Small intestine (tissue), 7 donors: ENCODE results near the gene CREB3L2. TPM values are rescaled to one million over a fixed set of nuclear protein-coding genes. Genes with fewer than 3 reads are reported as not detected.
A peak's percentile ranks its signal among the peaks of the same experiment; 100 is the strongest.

Experiments
- DNase-seq, 2 donors: peaks; one replicate each; pipeline versions ENCODE4 v3.0.0 to v3.0.0-alpha.2; 2013
- FAIRE-seq: peaks from 2 replicates; lab custom pipeline; 2012; peaks lifted over from hg19 to GRCh38; lab: Jason Lieb, UNC
- H3K27ac ChIP-seq, 3 donors: one replicate each; pipeline ENCODE4 v1.5.1; 2013; ENCODE audit warnings: low read length in 2 of 3, mild to moderate bottlenecking in 2 of 3, control low read depth in 1 of 3, inconsistent platforms in 1 of 3, low read depth in 1 of 3, moderate library complexity in 1 of 3
- H3K27me3 ChIP-seq, 3 donors: one replicate each; pipeline ENCODE4 v1.6.1; 2013; ENCODE audit warnings: low read length in 3 of 3, inconsistent platforms in 1 of 3; ENCODE audit not compliant: control insufficient read depth in 3 of 3, insufficient read depth in 3 of 3
- H3K36me3 ChIP-seq, 3 donors: one replicate each; pipeline ENCODE4 v1.6.1; 2013; ENCODE audit warnings: low read length in 3 of 3, inconsistent platforms in 1 of 3, low read depth in 1 of 3, mild to moderate bottlenecking in 1 of 3, moderate library complexity in 1 of 3; ENCODE audit not compliant: control insufficient read depth in 3 of 3, insufficient read depth in 2 of 3
- H3K4me1 ChIP-seq, 3 donors: one replicate each; pipeline ENCODE4 v1.6.1; 2013; ENCODE audit warnings: low read length in 2 of 3, inconsistent platforms in 1 of 3, low read depth in 1 of 3, mild to moderate bottlenecking in 1 of 3, moderate library complexity in 1 of 3; ENCODE audit not compliant: control insufficient read depth in 3 of 3, insufficient read depth in 2 of 3
- H3K4me3 ChIP-seq, 3 donors: one replicate each; pipeline ENCODE4 v1.5.1; 2013; ENCODE audit warnings: low read length in 3 of 3, control low read depth in 1 of 3, inconsistent platforms in 1 of 3, low read depth in 1 of 3, mild to moderate bottlenecking in 1 of 3, moderate library complexity in 1 of 3
- H3K9me3 ChIP-seq, 2 donors: one replicate each; pipeline ENCODE4 v1.6.1; 2013; ENCODE audit warnings: low read depth in 1 of 2, low read length in 1 of 2; ENCODE audit not compliant: control insufficient read depth in 2 of 2, insufficient read depth in 1 of 2
- WGBS, 3 donors: extraction: QIAGEN DNeasy Blood & Tissue Kit; methylation state at CpG; one replicate each; pipeline ENCODE4 v1.1.7; 2013; 5-methylcytosine and 5-hydroxymethylcytosine counted together
- polyA plus RNA-seq, 4 donors: library from polyadenylated mRNA; stranded (reverse) in 3 of 4; unstranded in 1 of 4; fragments of 200-250 nt in 3 of 4; fragments of 120-200 nt in 1 of 4; gene quantifications; one replicate each; pipeline versions ENCODE4 v1.2.1 to v1.2.3, GENCODE V29; 2013
- donor health status: healthy with polysubstance abuse.
- donor health status: control.
- donor health status: control.
- donor health status: Bipolar disorder and iron deficiency.
- donor health status: healthy.

The CREB3L2 gene
- polyA plus RNA-seq, 4 donors, result 8.9 to 52.5 (median 11.3) TPM

- H3K27me3 ChIP-seq, result no peaks in the 10 kb centered on the region
- FAIRE-seq (no peak), DNase-seq (no peak)
- H3K4me1 ChIP-seq, result no peaks in the 10 kb centered on the region
- H3K4me3 ChIP-seq, result no peak overlapping the region
- WGBS, 3 donors, result 67 to 82% (median 75%) methylated on average over 8 of the region's 8 CpGs
- H3K27ac ChIP-seq, result no peak overlapping the region
- peaks cover 0 to 9% of the 10 kb centered on the region in 2 donors for H3K9me3 ChIP-seq
- H3K36me3 ChIP-seq, result peaks cover 13 to 48% (median 20%) of the 10 kb centered on the region in 3 donors
Measured at GRCh38 chr7:137895301-137896221, 106.3 kb downstream of the CREB3L2 start.

- Histone ChIP-seq H3K4me1 (no peaks in the 10 kb centered on the region), H3K4me3 (no peak overlapping the region), H3K27me3 (no peaks in the 10 kb centered on the region), H3K36me3 (peaks cover 11 to 48% (median 16%) of the 10 kb centered on the region in 3 donors), H3K9me3 (peaks cover 0 to 9% of the 10 kb centered on the region in 2 donors), H3K27ac (no peak overlapping the region)
- FAIRE-seq (no peak), DNase-seq (no peak)
Measured at GRCh38 chr7:137893143-137893742, 108.6 kb downstream of the CREB3L2 start.

- Histone ChIP-seq H3K4me3 (no peak overlapping the region), H3K36me3 (peaks cover 8 to 50% (median 16%) of the 10 kb centered on the region in 3 donors), H3K27me3 (no peaks in the 10 kb centered on the region), H3K9me3 (peaks cover 0 to 9% of the 10 kb centered on the region in 2 donors), H3K27ac (no peak overlapping the region), H3K4me1 (no peaks in the 10 kb centered on the region)
- 83 to 96% (median 87%) methylated on average over 4 of the region's 4 CpGs for WGBS, 3 donors
- FAIRE-seq (no peak), DNase-seq (no peak)
Measured at GRCh38 chr7:137891016-137891655, 110.8 kb downstream of the CREB3L2 start.

- Histone ChIP-seq H3K27ac (no peak overlapping the region), H3K4me1 (no peaks in the 10 kb centered on the region), H3K27me3 (no peaks in the 10 kb centered on the region), H3K9me3 (peaks cover 0 to 9% of the 10 kb centered on the region in 2 donors), H3K4me3 (no peak overlapping the region), H3K36me3 (peaks cover 3 to 46% (median 12%) of the 10 kb centered on the region in 3 donors)
- WGBS, 3 donors, result 44 to 90% (median 84%) methylated on average over 3 of the region's 3 CpGs
- FAIRE-seq, result no peak
- no peak for DNase-seq
Measured at GRCh38 chr7:137890449-137890921, 111.4 kb downstream of the CREB3L2 start.

- Histone ChIP-seq H3K4me1 (no peaks in the 10 kb centered on the region), H3K4me3 (no peak overlapping the region), H3K9me3 (no peaks in the 10 kb centered on the region), H3K36me3 (peaks cover under 1 to 49% (median 18%) of the 10 kb centered on the region in 3 donors), H3K27ac (no peak overlapping the region), H3K27me3 (no peaks in the 10 kb centered on the region)
- no peak for DNase-seq
- 78 to 97% (median 85%) methylated on average over 2 of the region's 2 CpGs for WGBS, 3 donors
- FAIRE-seq, result no peak
Measured at GRCh38 chr7:137888241-137888640, 113.6 kb downstream of the CREB3L2 start.

- no peaks in the 10 kb centered on the region for H3K4me1 ChIP-seq
- H3K27ac ChIP-seq, result peak overlapping the region in 1 of 3 donors; percentile 22
- no peak for DNase-seq
- no peak overlapping the region for H3K4me3 ChIP-seq
- H3K27me3 ChIP-seq, result no peaks in the 10 kb centered on the region
- H3K36me3 ChIP-seq, result peaks cover 0 to 54% (median 29%) of the 10 kb centered on the region in 3 donors
- FAIRE-seq, result no peak
- H3K9me3 ChIP-seq, result peaks cover 0 to 14% of the 10 kb centered on the region in 2 donors
- 70 to 87% (median 85%) methylated on average over 2 of the region's 2 CpGs for WGBS, 3 donors
Measured at GRCh38 chr7:137886746-137887145, 115.1 kb downstream of the CREB3L2 start.

- DNase-seq, result no peak
- peaks cover 0 to 14% of the 10 kb centered on the region in 2 donors for H3K9me3 ChIP-seq
- H3K27ac ChIP-seq, result peak overlapping the region in 1 of 3 donors; percentile 40
- no peaks in the 10 kb centered on the region for H3K4me1 ChIP-seq
- no peak for FAIRE-seq
- no peaks in the 10 kb centered on the region for H3K27me3 ChIP-seq
- peaks cover 0 to 57% (median 32%) of the 10 kb centered on the region in 3 donors for H3K36me3 ChIP-seq
- WGBS, 3 donors, result 85 to 93% (median 86%) methylated on average over 3 of the region's 3 CpGs
- H3K4me3 ChIP-seq, result no peak overlapping the region
Measured at GRCh38 chr7:137886281-137886680, 115.6 kb downstream of the CREB3L2 start.

GRCh38 chr7:137885678-137886077 is 116.2 kb downstream of the CREB3L2 start:
- Histone ChIP-seq H3K9me3 (peaks cover 0 to 14% of the 10 kb centered on the region in 2 donors), H3K4me3 (no peak overlapping the region), H3K27ac (no peak overlapping the region), H3K27me3 (no peaks in the 10 kb centered on the region), H3K36me3 (peaks cover 0 to 58% (median 34%) of the 10 kb centered on the region in 3 donors), H3K4me1 (no peaks in the 10 kb centered on the region)
- FAIRE-seq (no peak), DNase-seq (no peak)
- WGBS, 3 donors, result 94 to 95% (median 94%) methylated on average over 5 of the region's 5 CpGs
